RWPE2 (cell line): ENCODE measurements around the gene FGD5.

Experiments used
- ATAC-seq: fragments of 200-7000 bp; cut with Tn5 transposase; 3 replicates; pipeline ENCODE4 v1.9.1; 2021; ENCODE audit warnings: low read depth
- DNase-seq: peaks from one replicate; pipeline ENCODE4 v3.0.0-alpha.2; 2020; ENCODE audit warnings: low spot score
- H3K27ac ChIP-seq: fragments of 450-650 bp; 2 replicates; pipeline ENCODE4 v1.5.1; 2017; ENCODE audit warnings: mild to moderate bottlenecking; ENCODE audit not compliant: poor library complexity, severe bottlenecking
- H3K27me3 ChIP-seq: fragments of 250-450 bp; sonication (Bioruptor Pico); 2 replicates; pipeline ENCODE4 v1.5.1; 2021; ENCODE audit warnings: mild to moderate bottlenecking, moderate library complexity; ENCODE audit not compliant: insufficient read depth, poor library complexity, severe bottlenecking
- H3K36me3 ChIP-seq: fragments of 250-450 bp; sonication (Bioruptor Pico); 2 replicates; pipeline ENCODE4 v1.5.1; 2020; ENCODE audit warnings: low read depth, mild to moderate bottlenecking, moderate library complexity
- H3K4me1 ChIP-seq: fragments of 250-450 bp; sonication (Bioruptor Pico); 2 replicates; pipeline ENCODE4 v1.5.1; 2021; ENCODE audit warnings: mild to moderate bottlenecking, moderate library complexity; ENCODE audit not compliant: insufficient read depth, poor library complexity, severe bottlenecking
- H3K4me3 ChIP-seq: fragments of 250-450 bp; sonication (Bioruptor Pico); 2 replicates; pipeline ENCODE4 v1.5.1; 2021; ENCODE audit warnings: mild to moderate bottlenecking, moderate library complexity; ENCODE audit not compliant: severe bottlenecking
- H3K9me3 ChIP-seq: fragments of 250-450 bp; sonication (Bioruptor Pico); 2 replicates; pipeline ENCODE4 v1.5.1; 2021; ENCODE audit warnings: mild to moderate bottlenecking, moderate library complexity; ENCODE audit not compliant: severe bottlenecking
- CTCF ChIP-seq: fragments of 450-650 bp; IDR thresholded peaks from one replicate; pipeline ENCODE4 v1.5.1; 2017; ENCODE audit warnings: mild to moderate bottlenecking, moderate library complexity; ENCODE audit not compliant: poor library complexity, severe bottlenecking

FGD5 gene

GRCh38 chr3:14772533-14773138, 46.1 kb upstream of the FGD5 start:
- Histone ChIP-seq H3K4me1 (no peaks in the 10 kb centered on the region), H3K27me3 (no peaks in the 10 kb centered on the region), H3K9me3 (no peaks in the 10 kb centered on the region), H3K27ac (no peak overlapping the region), H3K36me3 (no peaks in the 10 kb centered on the region), H3K4me3 (no peak overlapping the region)
- TF ChIP-seq CTCF, result no peak
- no peak for DNase-seq
- no peak for ATAC-seq

GRCh38 chr3:14773281-14773680, 45.5 kb upstream of the FGD5 start:
- Histone ChIP-seq H3K27ac (no peak overlapping the region), H3K4me3 (no peak overlapping the region), H3K4me1 (no peaks in the 10 kb centered on the region), H3K27me3 (no peaks in the 10 kb centered on the region), H3K36me3 (no peaks in the 10 kb centered on the region), H3K9me3 (no peaks in the 10 kb centered on the region)
- no peak for TF ChIP-seq CTCF
- ATAC-seq (no peak), DNase-seq (no peak)

GRCh38 chr3:14773691-14774128, 45.1 kb upstream of the FGD5 start:
- H3K27me3 ChIP-seq, result no peaks in the 10 kb centered on the region

GRCh38 chr3:14774431-14774830, 44.3 kb upstream of the FGD5 start:
- no peaks in the 10 kb centered on the region for H3K9me3 ChIP-seq
- H3K36me3 ChIP-seq, result no peaks in the 10 kb centered on the region
- no peaks in the 10 kb centered on the region for H3K27me3 ChIP-seq
- no peak for DNase-seq
- H3K27ac ChIP-seq, result no peak overlapping the region
- no peak overlapping the region for H3K4me3 ChIP-seq
- no peak for TF ChIP-seq CTCF
- no peaks in the 10 kb centered on the region for H3K4me1 ChIP-seq
- ATAC-seq, result no peak

More at GRCh38 chr3:14773691-14774128, 45.1 kb upstream of the FGD5 start:
- DNase-seq (no peak), ATAC-seq (no peak)
- no peaks in the 10 kb centered on the region for H3K36me3 ChIP-seq
- H3K9me3 ChIP-seq, result no peaks in the 10 kb centered on the region
- TF ChIP-seq CTCF, result no peak
- H3K27ac ChIP-seq, result no peak overlapping the region
- H3K4me1 ChIP-seq, result no peaks in the 10 kb centered on the region
- no peak overlapping the region for H3K4me3 ChIP-seq

GRCh38 chr3:14775011-14775410, 43.8 kb upstream of the FGD5 start:
- H3K27ac ChIP-seq, result no peak overlapping the region
- H3K36me3 ChIP-seq, result no peaks in the 10 kb centered on the region
- H3K9me3 ChIP-seq, result no peaks in the 10 kb centered on the region
- no peaks in the 10 kb centered on the region for H3K4me1 ChIP-seq
- no peak for DNase-seq
- no peak for ATAC-seq
- H3K27me3 ChIP-seq, result no peaks in the 10 kb centered on the region
- no peak overlapping the region for H3K4me3 ChIP-seq
- no peak for TF ChIP-seq CTCF
